Breast epithelium (tissue), 4 donors: Measurements from ENCODE around the gene CAPG. TPM values are rescaled to one million over a fixed set of nuclear protein-coding genes. Genes with fewer than 3 reads are reported as not detected.

Experiments used
- DNase-seq, 2 donors: peaks; one replicate each; pipeline ENCODE4 v3.0.0-alpha.2; 2019; ENCODE audit warnings: low spot score in 2 of 2
- H3K27ac ChIP-seq, 2 donors: fragments of 200-600 bp; sonication (generic) in 1 of 2; one replicate each; pipeline ENCODE4 v1.5.1; 2016 to 2019; ENCODE audit warnings: mild to moderate bottlenecking in 1 of 2
- H3K27me3 ChIP-seq, 2 donors: fragments of 200-600 bp; sonication (generic) in 1 of 2; one replicate each; pipeline versions ENCODE4 v1.5.1 to v1.6.0; 2017 to 2019; ENCODE audit warnings: control low read depth in 1 of 2, mild to moderate bottlenecking in 1 of 2
- H3K36me3 ChIP-seq: fragments of 200-600 bp; one replicate; pipeline ENCODE4 v1.5.1; 2019
- H3K4me1 ChIP-seq, 2 donors: fragments of 200-600 bp; sonication (generic); one replicate each; pipeline ENCODE4 v1.5.1; 2016 to 2019; ENCODE audit warnings: control low read depth in 1 of 2
- H3K4me3 ChIP-seq, 3 donors: fragments of 200-600 bp; sonication (generic); 1 replicate in 2 of 3; 2 replicates in 1 of 3; pipeline ENCODE4 v1.5.1; 2016 to 2019; ENCODE audit warnings: mild to moderate bottlenecking in 3 of 3, moderate library complexity in 2 of 3
- H3K9me3 ChIP-seq, 2 donors: fragments of 200-600 bp; sonication (generic) in 1 of 2; one replicate each; pipeline ENCODE4 v1.5.1; 2016 to 2019; ENCODE audit warnings: control low read depth in 1 of 2
- POLR2A ChIP-seq: fragments of 450-650 bp; IDR thresholded peaks from one replicate; pipeline ENCODE4 v1.6.1; 2016; ENCODE audit warnings: antibody characterized with exemption, mild to moderate bottlenecking, moderate library complexity
- POLR2AphosphoS5 ChIP-seq, 3 donors: sonication (generic); formaldehyde crosslinking; IDR thresholded peaks; one replicate each; pipeline ENCODE4 v1.6.1; 2017; ENCODE audit warnings: antibody characterized with exemption in 3 of 3
- intact Hi-C: fragments of 100-400 bp; cut with DNase I; formaldehyde crosslinking; loops from one replicate; pipeline ENCODE4 v1.15.1; 2023; ENCODE audit warnings: low total_unique reads
- total RNA-seq, 3 donors: library from RNA; depleted of rRNA; stranded (reverse); fragments of >200 nt; gene quantifications; one replicate each; pipeline ENCODE4 v1.1.0, GENCODE V29; 2016
- TF ChIP-seq, protein P1 (sequence below), 3 donors: fragments of 450-650 bp; IDR thresholded peaks; one replicate each; pipeline ENCODE4 v1.5.1; 2016 to 2017; ENCODE audit warnings: antibody characterized with exemption in 3 of 3, mild to moderate bottlenecking in 3 of 3, moderate library complexity in 3 of 3

CAPG gene
- total RNA-seq, 3 donors from 2014 or later = 102 to 254 (median 109) TPM

DNA sequence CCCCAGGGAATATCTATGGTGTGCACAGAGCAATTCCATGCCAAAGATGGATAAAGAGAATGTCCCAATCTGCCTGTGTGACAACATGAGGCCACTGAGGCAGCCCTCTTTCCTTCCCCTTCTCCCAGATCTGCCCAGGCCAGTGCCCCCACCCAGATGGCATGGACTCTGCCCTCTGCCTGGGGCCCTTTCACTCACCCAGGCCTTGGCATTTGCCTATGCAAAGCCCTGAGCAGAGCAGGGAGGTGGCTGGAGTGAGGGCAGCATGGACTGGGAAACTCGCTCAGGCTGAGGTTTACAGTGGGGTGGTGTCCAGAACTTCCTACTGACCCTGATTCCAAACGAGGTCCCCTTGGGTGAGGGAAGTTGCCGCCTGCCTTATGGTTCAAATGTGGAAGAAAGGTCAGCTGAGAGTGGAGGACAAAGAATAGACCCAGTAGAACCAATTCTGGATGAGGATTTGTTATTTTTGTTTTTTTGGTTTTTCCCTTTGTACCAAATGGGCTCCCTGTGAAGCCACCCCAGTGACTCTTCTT lies 17.2 kb upstream of the CAPG start:
- no peak for DNase-seq
- Histone ChIP-seq H3K4me1 (no peaks in the 10 kb centered on the region), H3K27ac (no peak overlapping the region), H3K36me3 (no peaks in the 10 kb centered on the region), H3K9me3 (no peaks in the 10 kb centered on the region), H3K27me3 (no peaks in the 10 kb centered on the region), H3K4me3 (no peak overlapping the region)
- intact Hi-C loops = no loop called here
- TF ChIP-seq POLR2A (no peak), POLR2AphosphoS5 (IDR thresholded peaks at IDR 0.05) (no peak)
- TF ChIP-seq, protein P1, sequence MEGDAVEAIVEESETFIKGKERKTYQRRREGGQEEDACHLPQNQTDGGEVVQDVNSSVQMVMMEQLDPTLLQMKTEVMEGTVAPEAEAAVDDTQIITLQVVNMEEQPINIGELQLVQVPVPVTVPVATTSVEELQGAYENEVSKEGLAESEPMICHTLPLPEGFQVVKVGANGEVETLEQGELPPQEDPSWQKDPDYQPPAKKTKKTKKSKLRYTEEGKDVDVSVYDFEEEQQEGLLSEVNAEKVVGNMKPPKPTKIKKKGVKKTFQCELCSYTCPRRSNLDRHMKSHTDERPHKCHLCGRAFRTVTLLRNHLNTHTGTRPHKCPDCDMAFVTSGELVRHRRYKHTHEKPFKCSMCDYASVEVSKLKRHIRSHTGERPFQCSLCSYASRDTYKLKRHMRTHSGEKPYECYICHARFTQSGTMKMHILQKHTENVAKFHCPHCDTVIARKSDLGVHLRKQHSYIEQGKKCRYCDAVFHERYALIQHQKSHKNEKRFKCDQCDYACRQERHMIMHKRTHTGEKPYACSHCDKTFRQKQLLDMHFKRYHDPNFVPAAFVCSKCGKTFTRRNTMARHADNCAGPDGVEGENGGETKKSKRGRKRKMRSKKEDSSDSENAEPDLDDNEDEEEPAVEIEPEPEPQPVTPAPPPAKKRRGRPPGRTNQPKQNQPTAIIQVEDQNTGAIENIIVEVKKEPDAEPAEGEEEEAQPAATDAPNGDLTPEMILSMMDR (IDR thresholded peaks at IDR 0.05) = no peak

DNA sequence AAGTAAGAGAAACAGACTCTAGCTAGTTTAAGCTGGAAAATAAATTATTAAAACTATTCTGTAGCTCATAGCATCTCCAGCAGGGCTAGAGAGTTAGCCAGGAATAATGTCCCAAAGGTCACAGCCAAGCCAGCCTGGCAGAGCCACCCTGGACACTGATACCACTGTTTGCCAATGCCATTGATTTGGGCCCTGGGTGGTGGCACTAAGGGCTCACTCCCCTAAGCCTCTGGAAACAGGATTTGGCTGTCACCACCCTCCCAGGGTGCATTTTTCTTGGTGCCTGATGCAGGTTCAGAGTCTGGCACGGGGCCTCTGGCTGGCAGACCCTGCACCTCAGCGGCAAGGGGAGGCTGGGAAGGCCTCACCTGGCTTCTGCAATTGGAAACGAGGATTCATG lies 15.4 kb upstream of the CAPG start:
- Histone ChIP-seq H3K36me3 (no peaks in the 10 kb centered on the region), H3K4me3 (no peak overlapping the region), H3K27ac (no peak overlapping the region), H3K9me3 (no peaks in the 10 kb centered on the region), H3K4me1 (no peaks in the 10 kb centered on the region), H3K27me3 (no peaks in the 10 kb centered on the region)
- intact Hi-C loops = no loop called here
- TF ChIP-seq, protein P1 (IDR thresholded peaks at IDR 0.05) = no peak
- TF ChIP-seq POLR2A = no peak
- TF ChIP-seq POLR2AphosphoS5 (IDR thresholded peaks at IDR 0.05) = no peak
- DNase-seq = no peak

DNA sequence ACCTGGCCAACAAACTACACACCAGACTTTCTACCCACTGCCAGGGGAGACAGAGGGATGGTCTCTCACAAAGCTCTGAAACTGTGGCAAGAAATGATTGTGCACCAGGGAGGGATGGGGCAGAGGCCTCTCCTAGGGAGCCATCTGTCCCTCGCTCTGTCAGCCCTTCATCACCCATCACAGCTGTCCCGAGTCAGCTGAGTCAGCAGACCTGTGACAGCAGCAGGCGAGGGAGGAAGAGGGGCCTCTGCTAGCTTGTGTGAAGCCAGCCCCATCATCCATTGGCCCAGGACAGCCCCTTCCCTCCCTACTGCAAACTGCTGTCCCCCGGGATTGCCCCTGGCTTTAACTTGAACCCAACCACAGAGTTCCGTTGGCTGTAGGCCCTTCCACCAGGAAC lies 13.4 kb upstream of the CAPG start:
- no peak for DNase-seq
- H3K36me3 ChIP-seq = no peaks in the 10 kb centered on the region
- no peak overlapping the region for H3K4me3 ChIP-seq
- no peaks in the 10 kb centered on the region for H3K27me3 ChIP-seq
- TF ChIP-seq, protein P1 (IDR thresholded peaks at IDR 0.05) = no peak
- no peak for TF ChIP-seq POLR2AphosphoS5 (IDR thresholded peaks at IDR 0.05)
- TF ChIP-seq POLR2A = no peak
- no peak overlapping the region for H3K27ac ChIP-seq
- intact Hi-C loops = no loop called here
- no peaks in the 10 kb centered on the region for H3K4me1 ChIP-seq
- H3K9me3 ChIP-seq = no peaks in the 10 kb centered on the region

DNA sequence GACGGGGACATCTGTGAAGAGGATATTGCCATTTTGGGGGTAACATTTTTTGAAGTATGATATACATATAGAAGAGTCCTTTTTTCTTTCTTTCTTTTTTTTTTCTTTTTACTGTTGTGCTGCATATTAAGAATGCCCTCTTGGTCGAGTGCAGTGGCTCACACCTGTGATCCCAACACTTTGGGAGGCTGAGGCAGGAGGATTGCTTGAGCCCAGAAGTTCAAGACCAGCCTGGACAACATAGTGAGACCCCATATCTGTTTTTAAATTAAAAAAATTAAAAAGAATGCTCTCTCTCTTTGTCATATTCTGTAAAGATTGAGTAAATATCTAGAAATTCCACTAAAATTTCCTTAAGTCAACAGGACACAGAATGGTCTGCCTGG lies 11.9 kb upstream of the CAPG start:
- Histone ChIP-seq H3K36me3 (no peaks in the 10 kb centered on the region), H3K9me3 (no peaks in the 10 kb centered on the region), H3K4me3 (no peak overlapping the region), H3K27ac (peak overlapping the region in 1 of 2 donors; percentile 95), H3K4me1 (peaks cover 0 to 6% of the 10 kb centered on the region in 2 donors), H3K27me3 (no peaks in the 10 kb centered on the region)
- intact Hi-C loops = no loop called here
- no peak for DNase-seq
- TF ChIP-seq POLR2AphosphoS5 (IDR thresholded peaks at IDR 0.05) (no peak), POLR2A (no peak)
- TF ChIP-seq, protein P1 (IDR thresholded peaks at IDR 0.05) = no peak

DNA sequence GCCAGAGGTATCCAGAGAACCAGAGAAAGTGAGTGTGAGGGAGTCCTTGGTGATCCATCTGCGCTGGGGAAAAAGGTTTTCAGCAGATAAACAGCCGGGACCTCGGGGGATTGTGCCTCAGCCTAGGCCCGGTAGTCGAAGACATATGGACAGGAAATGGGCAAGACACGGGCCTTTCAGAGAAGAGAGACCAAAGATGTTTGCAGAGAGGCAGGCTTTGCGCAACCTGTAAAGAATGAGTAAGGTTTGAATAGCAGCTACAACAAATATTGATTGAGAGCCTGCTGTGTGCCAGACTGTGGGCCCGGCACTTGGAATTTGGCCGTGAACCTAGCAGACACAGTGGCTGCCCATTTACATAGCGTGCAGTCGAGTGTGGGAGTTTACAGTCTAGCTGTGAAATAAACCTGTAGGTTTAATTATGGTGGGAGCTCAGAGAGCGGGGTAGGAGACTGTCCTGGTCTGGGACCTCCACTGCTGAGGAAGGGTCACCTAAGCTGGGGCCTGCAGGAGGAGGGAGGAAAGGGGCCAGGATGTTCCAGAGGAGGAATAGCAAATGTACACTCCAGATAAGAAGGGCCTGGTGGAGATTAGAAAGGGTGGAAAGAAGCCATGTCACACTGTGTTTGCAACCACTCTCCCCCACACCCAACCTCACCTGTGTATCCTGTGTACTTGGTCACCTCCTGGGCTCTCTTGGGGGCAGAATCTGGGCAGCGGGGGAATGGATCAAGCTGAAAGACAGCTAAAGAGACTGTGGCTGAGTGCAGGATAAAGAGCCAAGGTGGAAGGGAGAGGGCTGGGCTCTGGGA lies 11.3 kb upstream of the CAPG start:
- Histone ChIP-seq H3K27me3 (no peaks in the 10 kb centered on the region), H3K36me3 (no peaks in the 10 kb centered on the region), H3K9me3 (no peaks in the 10 kb centered on the region), H3K4me3 (peak overlapping the region in 1 of 3 donors; percentile 48), H3K27ac (peak overlapping the region; percentile 95 to 99), H3K4me1 (peaks cover 0 to 6% of the 10 kb centered on the region in 2 donors)
- intact Hi-C loops = no loop called here
- TF ChIP-seq, protein P1 (IDR thresholded peaks at IDR 0.05) = no peak
- TF ChIP-seq POLR2AphosphoS5 (IDR thresholded peaks at IDR 0.05) = no peak
- no peak for TF ChIP-seq POLR2A
- DNase-seq = peak; percentile 49 to 71
